H1 (cell line): ENCODE measurements around the gene SIX5. TPM values are rescaled to one million over a fixed set of nuclear protein-coding genes. Genes with fewer than 3 reads are reported as not detected.

Experiments used
- CTCF ChIA-PET: fragments of 300-600 bp; sonication (Branson Sonifier 250); formaldehyde crosslinking; loops from one replicate; lab custom pipeline; 2021; ENCODE audit not compliant: partially characterized antibody; lab: Charles Lee
- POLR2A ChIA-PET: fragments of 300-600 bp; sonication (Branson Sonifier 250); formaldehyde crosslinking; loops from one replicate; lab custom pipeline; 2021; ENCODE audit warnings: inconsistent platforms; ENCODE audit not compliant: partially characterized antibody; lab: Charles Lee
- DNase-seq, 2 experiments: peaks; one replicate each; pipeline versions ENCODE4 v3.0.0 to v3.0.0-alpha.2; 2010 to 2022; ENCODE audit warnings: low spot score in 2 of 2, low read depth in 1 of 2, mixed read lengths in 1 of 2
- FAIRE-seq: peaks from 2 replicates; lab custom pipeline; 2011; peaks lifted over from hg19 to GRCh38; lab: Jason Lieb, UNC
- H2AFZ ChIP-seq: 2 replicates; pipeline ENCODE4 v1.8.1; 2012; ENCODE audit warnings: low read length, inconsistent platforms
- H2AK5ac ChIP-seq: 2 replicates; pipeline ENCODE4 v1.6.1; 2013; ENCODE audit warnings: low read depth, low read length
- H2BK120ac ChIP-seq: replicated peaks from 2 replicates; pipeline ENCODE3; 2013; ENCODE audit warnings: low read depth, low read length, inconsistent platforms
- H2BK12ac ChIP-seq: 2 replicates; pipeline ENCODE4 v1.6.1; 2013; ENCODE audit warnings: low read depth, low read length
- H2BK15ac ChIP-seq: 2 replicates; pipeline ENCODE4 v1.6.1; 2013; ENCODE audit warnings: low read length
- H2BK20ac ChIP-seq: 2 replicates; pipeline ENCODE4 v1.6.1; 2013; ENCODE audit warnings: low read length
- H2BK5ac ChIP-seq: 2 replicates; pipeline ENCODE4 v1.6.1; 2013; ENCODE audit warnings: low read depth, low read length
- H3K14ac ChIP-seq: 2 replicates; pipeline ENCODE4 v1.6.1; 2013; ENCODE audit warnings: inconsistent platforms; ENCODE audit not compliant: insufficient read length
- H3K18ac ChIP-seq: 2 replicates; pipeline ENCODE4 v1.6.1; 2013; ENCODE audit warnings: low read length; ENCODE audit errors: extremely low read depth
- H3K23ac ChIP-seq: 2 replicates; pipeline ENCODE4 v1.6.1; 2013; ENCODE audit warnings: inconsistent platforms; ENCODE audit not compliant: insufficient read length
- H3K23me2 ChIP-seq: 2 replicates; pipeline ENCODE4 v1.6.1; 2013; ENCODE audit warnings: low read depth, low read length
- H3K27ac ChIP-seq: 2 replicates; pipeline ENCODE4 v1.6.1; 2011; ENCODE audit warnings: low read depth, low read length, inconsistent platforms
- H3K27me3 ChIP-seq, 4 experiments: replicated peaks in 1 of 4; 1 replicate in 1 of 4; 2 replicates in 3 of 4; pipeline versions ENCODE4 v1.6.1 to v1.8.1; 2011 to 2013; ENCODE audit warnings: low read length in 3 of 4, mild to moderate bottlenecking in 3 of 4, inconsistent platforms in 2 of 4, mixed read lengths in 2 of 4, moderate library complexity in 1 of 4; ENCODE audit not compliant: control insufficient read depth in 3 of 4, insufficient read depth in 3 of 4; ENCODE audit errors: extremely low read depth in 1 of 4
- H3K36me3 ChIP-seq, 4 experiments: 2 replicates each; pipeline versions ENCODE4 v1.6.1 to v1.8.1; 2011 to 2013; ENCODE audit warnings: mild to moderate bottlenecking in 4 of 4, low read length in 3 of 4, moderate library complexity in 2 of 4, control low read depth in 1 of 4, inconsistent platforms in 1 of 4; ENCODE audit not compliant: insufficient read depth in 4 of 4, control insufficient read depth in 2 of 4
- H3K4ac ChIP-seq: replicated peaks from 2 replicates; pipeline ENCODE3; 2013; ENCODE audit warnings: low read length, low read depth, mixed read lengths, inconsistent platforms; ENCODE audit not compliant: insufficient read length
- H3K4me1 ChIP-seq, 4 experiments: replicated peaks in 1 of 4; 1 replicate in 1 of 4; 2 replicates in 3 of 4; pipeline versions ENCODE4 v1.6.1 to v1.8.1; 2011 to 2013; ENCODE audit warnings: low read length in 3 of 4, inconsistent platforms in 2 of 4, mixed read lengths in 1 of 4; ENCODE audit not compliant: insufficient read depth in 4 of 4, control insufficient read depth in 3 of 4
- H3K4me2 ChIP-seq, 2 experiments: 2 replicates each; pipeline versions ENCODE4 v1.6.1 to v1.8.1; 2011 to 2013; ENCODE audit warnings: low read depth in 2 of 2, low read length in 2 of 2, control low read depth in 1 of 2, inconsistent platforms in 1 of 2, mild to moderate bottlenecking in 1 of 2; ENCODE audit not compliant: insufficient read depth in 1 of 2
- H3K4me3 ChIP-seq, 4 experiments: fragments of 200-600, 300-600 bp in 1 of 4; sonication (generic), shearing (Covaris generic), sonication (Bioruptor Twin) in 1 of 4; 2 replicates each; pipeline versions ENCODE4 v1.5.1 to v1.8.1; 2011 to 2016; ENCODE audit warnings: low read length in 4 of 4, low read depth in 3 of 4, control low read depth in 2 of 4, inconsistent platforms in 2 of 4, mild to moderate bottlenecking in 2 of 4, mixed read lengths in 1 of 4, moderate library complexity in 1 of 4; ENCODE audit not compliant: insufficient read depth in 2 of 4; ENCODE audit errors: extremely low read depth in 1 of 4
- H3K56ac ChIP-seq: replicated peaks from 2 replicates; pipeline ENCODE3; 2013; ENCODE audit warnings: low read depth, mild to moderate bottlenecking, mixed read lengths, low read length, inconsistent platforms; ENCODE audit not compliant: insufficient read length
- H3K79me1 ChIP-seq: 2 replicates; pipeline ENCODE4 v1.6.1; 2013; ENCODE audit warnings: low read depth, low read length, control low read depth
- H3K79me2 ChIP-seq, 2 experiments: 2 replicates each; pipeline versions ENCODE4 v1.6.1 to v1.8.1; 2012 to 2013; ENCODE audit warnings: low read length in 2 of 2, mild to moderate bottlenecking in 2 of 2, inconsistent platforms in 1 of 2; ENCODE audit not compliant: insufficient read depth in 2 of 2, control insufficient read depth in 1 of 2
- H3K9ac ChIP-seq, 4 experiments: replicated peaks in 1 of 4; 1 replicate in 1 of 4; 2 replicates in 3 of 4; pipeline versions ENCODE4 v1.6.1 to v1.8.1; 2011 to 2013; ENCODE audit warnings: low read depth in 3 of 4, low read length in 3 of 4, control low read depth in 2 of 4, mild to moderate bottlenecking in 2 of 4, moderate library complexity in 2 of 4, inconsistent platforms in 1 of 4; ENCODE audit errors: extremely low read depth in 1 of 4
- H3K9me3 ChIP-seq, 2 experiments: 2 replicates each; pipeline versions ENCODE4 v1.6.1 to v1.8.1; 2012 to 2013; ENCODE audit warnings: mild to moderate bottlenecking in 2 of 2, moderate library complexity in 2 of 2, control low read depth in 1 of 2, inconsistent platforms in 1 of 2, low read depth in 1 of 2, low read length in 1 of 2, mixed read lengths in 1 of 2; ENCODE audit not compliant: insufficient read depth in 2 of 2
- H4K20me1 ChIP-seq, 2 experiments: replicated peaks in 1 of 2; 2 replicates each; pipeline versions ENCODE3 to v1.8.1; 2011 to 2013; ENCODE audit warnings: inconsistent platforms in 2 of 2, low read length in 2 of 2, mild to moderate bottlenecking in 1 of 2; ENCODE audit not compliant: insufficient read depth in 2 of 2, control insufficient read depth in 1 of 2
- H4K5ac ChIP-seq: 2 replicates; pipeline ENCODE4 v1.6.1; 2013; ENCODE audit warnings: low read length, low read depth, mixed read lengths, inconsistent platforms; ENCODE audit not compliant: insufficient read length
- H4K8ac ChIP-seq: 2 replicates; pipeline ENCODE4 v1.8.0; 2013; ENCODE audit warnings: mild to moderate bottlenecking, moderate library complexity, low read length, inconsistent platforms; ENCODE audit not compliant: insufficient read depth; ENCODE audit errors: extremely low read depth
- H4K91ac ChIP-seq: replicated peaks from 2 replicates; pipeline ENCODE3; 2013; ENCODE audit warnings: low read length, mixed read lengths, inconsistent platforms; ENCODE audit not compliant: insufficient read length
- RBBP5 ChIP-seq: IDR thresholded peaks from 2 replicates; pipeline ENCODE4 v1.7.1; 2012; ENCODE audit warnings: low read depth, mild to moderate bottlenecking, inconsistent platforms, low read length, moderate library complexity, borderline replicate concordance
- SP2 ChIP-seq: IDR thresholded peaks from 2 replicates; pipeline ENCODE4 v1.6.1; 2012; ENCODE audit warnings: mild to moderate bottlenecking, low read length, inconsistent platforms
- WGBS, 2 experiments: shearing (Covaris generic) in 1 of 2; methylation state at CpG; one replicate each; pipeline versions ENCODE4 v1.1.6 to v1.1.7; 2013 to 2015; ENCODE audit warnings: low lambda C conversion rate in 2 of 2, mixed read lengths in 2 of 2, inconsistent platforms in 1 of 2, low coverage in 1 of 2, missing lambda C conversion rate in 1 of 2; ENCODE audit not compliant: insufficient replicate concordance in 2 of 2, insufficient coverage in 1 of 2, insufficient read length in 1 of 2; ENCODE audit errors: extremely low coverage in 1 of 2, missing lambda C conversion rate in 1 of 2; 5-methylcytosine and 5-hydroxymethylcytosine counted together
- polyA plus RNA-seq, 7 experiments: library from polyadenylated mRNA; depleted of rRNA in 3 of 7; stranded (reverse) in 5 of 7; unstranded in 2 of 7; fragments of >200 nt in 5 of 7; fragments of 200-250 nt in 2 of 7; gene quantifications; 1 replicate in 5 of 7; 2 replicates in 1 of 7; 4 replicates in 1 of 7; pipeline versions ENCODE4 v1.2.1 to v1.2.3, GENCODE V29; 2011 to 2013; ENCODE audit warnings: missing spikeins in 2 of 7, mixed read lengths in 2 of 7
- total RNA-seq: library from RNA; stranded (reverse); fragmentation: NEBNext Ultra II Directional; extraction: Animal tissue kit (Norgen Biotek cat#: 25700); gene quantifications from 2 replicates; pipeline ENCODE4 v1.2.1, GENCODE V29; 2021

The SIX5 gene
- total and polyA plus RNA-seq, 2 of the 8 experiments (the other 6 are each of a cell fraction or from before 2014, with no cell fraction given), result 20.9 to 24.2 TPM

GRCh38 chr19:45816236-45817009, 47.4 kb upstream of the SIX5 start:
- H2BK20ac ChIP-seq, result no peak overlapping the region
- POLR2A ChIA-PET, result interaction anchor here (0.6 to 12.6 kb wide), 16 partner anchors 9 to 85 kb away, joined by 3 to 175 read pairs (median 8); partner anchors contain the start of genes DMWD, FOXA3, IRF2BP1 and SIX5
- H2AFZ ChIP-seq, result no peak overlapping the region
- H4K5ac ChIP-seq, result peak overlapping the region; percentile 41
- DNase-seq (peak in 1 of 2 experiments; percentile 68), FAIRE-seq (no peak)
- peak overlapping the region; percentile 78 for H2BK12ac ChIP-seq
- H4K8ac ChIP-seq, result peak overlapping the region; percentile 94
- no peak overlapping the region for H2BK120ac ChIP-seq
- H4K20me1 ChIP-seq, result peaks cover 0 to 4% of the 10 kb centered on the region in 2 experiments
- H3K9me3 ChIP-seq, result no peaks in the 10 kb centered on the region
- no peak overlapping the region; the same call in 1 of the 2 replicates for H2BK15ac ChIP-seq
- H2BK5ac ChIP-seq, result peak overlapping the region; percentile 64; the same call in 1 of the 2 replicates
- no peaks in the 10 kb centered on the region for H3K79me2 ChIP-seq
- H3K4ac ChIP-seq, result peak overlapping the region; percentile 12
- no peaks in the 10 kb centered on the region; the same call in 1 of the 2 replicates for H3K79me1 ChIP-seq
- peaks cover 2 to 12% (median 7%) of the 10 kb centered on the region in 4 experiments; a peak in 6 of 8 replicates for H3K36me3 ChIP-seq
- 31% methylated on average over 13 of the region's 18 CpGs; no CpG with 5 or more reads in 1 of the 2 experiments for WGBS, 2 experiments
- H3K18ac ChIP-seq, result peak overlapping the region; percentile 72
- peak overlapping the region; percentile 86 for H3K27ac ChIP-seq
- H3K4me1 ChIP-seq, result peaks cover 0 to 23% (median 20%) of the 10 kb centered on the region in 4 experiments; a peak in 6 of 7 replicates
- H3K23ac ChIP-seq, result no peak overlapping the region
- peak overlapping the region in 3 of 4 experiments; percentile 70 to 85 (median 78); a peak in 6 of 7 replicates for H3K9ac ChIP-seq
- no peak overlapping the region for H3K14ac ChIP-seq
- TF ChIP-seq SP2 (no peak), RBBP5 (0 out of 2 replicates have a peak, but pooled peaks have one; percentile 17)
- H3K23me2 ChIP-seq, result peaks cover 16% of the 10 kb centered on the region
- CTCF ChIA-PET, result interaction anchor here (0.6 to 8.8 kb wide), 39 partner anchors 11 to 846 kb away, joined by 3 to 107 read pairs (median 5); partner anchors contain the start of genes DMPK, DMWD, IRF2BP1 and MYPOP
- peak overlapping the region; percentile 79; the same call in 1 of the 2 replicates for H2AK5ac ChIP-seq
- H3K4me2 ChIP-seq, result peak overlapping the region; percentile 85 to 88
- peak overlapping the region; percentile 45 for H4K91ac ChIP-seq
- H3K27me3 ChIP-seq, result no peaks in the 10 kb centered on the region
- peak overlapping the region; percentile 78 for H3K56ac ChIP-seq
- peak overlapping the region; percentile 42 to 68 (median 52) for H3K4me3 ChIP-seq
